HG03354 (cell line): ENCODE results near the gene CTXN1.
A peak's percentile ranks its signal among the peaks of the same experiment; 100 is the strongest.
"Not testable (repeated sequence)": the region's sequence is repeated elsewhere in the genome, so short reads cannot be mapped to it uniquely, and the experiment has no call there.

Experiments
- ATAC-seq: cut with Tn5 transposase; IDR thresholded peaks from one replicate; pipeline ENCODE4 v1.9.1; 2021; ENCODE audit warnings: mild to moderate bottlenecking; ENCODE audit not compliant: unreplicated experiment, poor library complexity, severe bottlenecking

CTXN1 gene

DNA sequence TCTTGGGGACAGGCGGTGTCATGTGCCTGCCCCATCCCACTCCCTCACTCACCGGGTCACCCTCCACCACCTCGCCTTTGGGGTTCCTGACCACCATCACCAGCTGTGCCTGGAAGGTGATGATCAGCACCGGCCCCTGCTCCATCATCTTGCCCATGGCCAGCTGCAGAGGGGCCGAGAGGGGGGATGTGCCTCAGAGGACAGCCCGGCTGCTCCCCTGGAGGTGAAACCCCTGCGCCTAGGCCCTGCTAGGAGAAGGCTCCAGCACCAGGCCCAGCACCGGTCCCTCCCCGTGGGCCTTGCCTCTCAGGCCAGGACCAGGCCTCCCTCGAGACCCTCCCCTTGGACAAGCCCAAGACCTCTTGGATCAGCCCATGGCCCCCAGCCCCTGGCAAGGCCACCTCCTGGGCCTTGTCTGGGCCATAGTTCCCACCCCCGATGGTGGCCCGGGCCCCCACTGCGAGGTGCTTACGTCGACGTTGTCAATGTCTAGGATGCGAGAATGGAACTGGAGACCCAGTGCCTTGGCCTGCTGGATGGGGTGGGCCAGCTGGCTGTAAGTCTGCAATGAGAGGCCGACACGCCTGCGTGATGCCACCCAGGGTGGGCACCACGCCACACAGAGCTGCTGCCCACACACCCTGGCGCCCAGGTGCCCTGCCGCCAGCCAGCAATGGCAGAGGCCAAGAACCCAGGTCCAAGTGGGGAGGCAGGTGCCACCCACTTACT is 1.8 kb upstream of the CTXN1 start:
- ATAC-seq: no peak

- no peak for ATAC-seq
Observed at GRCh38 chr19:7926727-7927604, 1.0 kb upstream of the CTXN1 start.

DNA sequence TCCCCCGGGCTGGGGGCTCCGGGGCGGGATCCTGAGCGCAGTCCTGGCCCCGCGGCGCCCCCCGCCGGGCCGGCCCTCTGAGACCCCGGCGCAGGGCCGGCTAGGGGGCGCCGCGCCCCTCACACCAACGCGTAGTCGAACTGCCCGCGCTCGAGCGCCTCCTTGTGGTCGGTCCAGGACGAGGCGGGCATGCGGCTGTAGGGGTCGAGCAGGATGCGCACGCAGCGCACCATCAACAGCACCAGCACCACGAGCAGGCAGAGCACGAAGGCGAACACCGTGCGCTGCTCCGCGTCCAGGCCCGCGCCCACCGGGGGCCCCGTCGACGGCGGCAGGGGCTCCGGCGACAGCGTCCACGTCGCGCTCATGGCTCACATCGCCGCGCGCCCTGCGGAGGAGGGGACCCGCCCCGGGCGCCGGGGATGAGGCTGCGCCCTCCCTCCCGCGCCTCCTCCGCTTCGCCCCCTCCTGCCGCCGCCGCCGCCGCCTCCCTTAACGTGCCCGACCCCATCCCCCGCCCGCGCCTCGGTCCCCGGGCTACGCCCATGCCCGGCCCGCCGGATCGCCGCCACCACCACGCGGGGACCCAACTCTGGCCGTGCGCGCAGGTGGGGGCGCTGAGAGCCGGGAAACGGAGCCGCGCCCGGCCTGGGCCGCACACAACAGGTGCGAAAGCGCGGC is 624 bp downstream of the CTXN1 start:
- ATAC-seq: peak; percentile 33

- ATAC-seq: no peak
Observed at GRCh38 chr19:7924651-7925170, 1.2 kb downstream of the CTXN1 start.

DNA sequence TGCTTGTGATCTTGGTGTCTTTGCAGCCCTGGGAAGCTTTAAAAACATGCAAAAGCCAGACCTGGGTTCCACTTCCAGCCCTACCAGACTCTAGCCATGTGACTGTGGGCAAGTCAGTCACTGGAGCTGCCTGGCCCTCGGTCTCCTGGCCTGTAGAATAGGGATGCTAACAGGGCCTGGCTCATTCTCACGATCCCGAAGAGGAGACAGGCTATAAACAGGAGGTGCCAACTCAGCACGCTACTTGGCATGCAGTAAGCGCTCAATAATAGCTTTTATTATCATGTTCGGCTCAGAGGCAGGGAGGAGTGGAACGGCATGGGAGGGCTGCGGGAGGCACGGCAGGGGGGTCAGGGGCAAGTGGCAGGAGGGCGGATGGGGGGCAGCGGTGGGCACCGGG is 1.7 kb downstream of the CTXN1 start:
- ATAC-seq: no peak

- ATAC-seq: no peak
Observed at GRCh38 chr19:7923295-7924191, 2.4 kb downstream of the CTXN1 start.

DNA sequence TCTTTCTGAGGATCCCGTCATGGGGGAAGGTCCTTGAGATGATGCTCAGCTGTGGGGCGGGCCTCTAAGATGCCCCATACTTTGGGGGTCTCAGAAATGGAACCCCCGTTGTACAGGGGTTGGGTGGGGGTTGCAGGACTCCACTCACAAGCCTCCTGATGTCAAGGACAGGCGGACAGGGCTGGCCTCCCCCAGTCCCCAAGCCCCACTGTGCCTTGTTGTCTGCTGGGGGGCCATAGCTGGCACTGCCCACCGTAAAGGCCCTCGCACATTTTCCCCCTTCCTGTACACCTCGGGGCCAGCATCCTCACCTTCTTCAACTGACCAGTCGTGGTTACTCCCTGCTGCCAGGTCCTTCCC is 3.1 kb downstream of the CTXN1 start:
- ATAC-seq: no peak

GRCh38 chr19:7921967-7922835 is 3.7 kb downstream of the CTXN1 start:
- ATAC-seq: no peak

- no peak for ATAC-seq
Observed at GRCh38 chr19:7921302-7921966, 4.5 kb downstream of the CTXN1 start.

DNA sequence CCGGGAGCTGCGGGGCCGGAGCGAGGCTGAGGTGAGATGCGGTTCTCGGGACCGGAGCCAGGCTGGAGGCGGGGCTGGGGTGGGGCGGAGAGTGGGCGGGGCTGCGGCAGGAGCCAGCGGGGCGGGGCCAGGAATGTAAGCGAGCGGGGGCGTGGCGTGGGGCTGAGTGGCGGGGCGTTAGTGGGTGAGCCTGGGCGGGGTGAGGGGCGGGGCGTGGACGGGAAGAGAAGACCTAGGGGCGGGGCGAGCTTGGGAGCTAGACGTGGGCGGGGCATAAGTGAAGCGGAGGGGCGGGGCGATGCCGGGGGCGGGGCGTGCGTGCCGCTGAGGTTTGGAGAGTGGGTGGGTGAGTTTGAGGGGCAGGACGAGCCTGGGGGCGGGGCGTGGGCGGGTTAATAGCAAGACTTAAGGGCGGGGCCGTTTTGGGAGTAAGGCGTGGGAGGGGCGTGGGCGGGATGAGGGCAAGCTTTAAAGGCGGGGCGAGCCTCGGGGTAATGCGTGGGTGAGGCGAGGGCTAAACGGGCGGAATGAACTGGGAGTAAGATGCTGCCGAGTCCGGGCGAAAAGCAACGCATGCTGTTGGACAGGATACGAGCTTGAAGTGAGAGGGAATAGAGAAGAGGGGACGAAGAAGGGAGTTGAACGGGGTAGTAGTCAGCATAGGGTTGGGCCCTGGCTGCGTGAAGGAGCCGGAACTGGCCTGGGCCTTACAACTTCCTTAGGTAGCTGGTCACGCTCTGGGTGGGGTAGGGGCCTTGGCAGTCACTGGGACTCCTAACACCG is 5.2 kb downstream of the CTXN1 start:
- ATAC-seq: peak; percentile 39

DNA sequence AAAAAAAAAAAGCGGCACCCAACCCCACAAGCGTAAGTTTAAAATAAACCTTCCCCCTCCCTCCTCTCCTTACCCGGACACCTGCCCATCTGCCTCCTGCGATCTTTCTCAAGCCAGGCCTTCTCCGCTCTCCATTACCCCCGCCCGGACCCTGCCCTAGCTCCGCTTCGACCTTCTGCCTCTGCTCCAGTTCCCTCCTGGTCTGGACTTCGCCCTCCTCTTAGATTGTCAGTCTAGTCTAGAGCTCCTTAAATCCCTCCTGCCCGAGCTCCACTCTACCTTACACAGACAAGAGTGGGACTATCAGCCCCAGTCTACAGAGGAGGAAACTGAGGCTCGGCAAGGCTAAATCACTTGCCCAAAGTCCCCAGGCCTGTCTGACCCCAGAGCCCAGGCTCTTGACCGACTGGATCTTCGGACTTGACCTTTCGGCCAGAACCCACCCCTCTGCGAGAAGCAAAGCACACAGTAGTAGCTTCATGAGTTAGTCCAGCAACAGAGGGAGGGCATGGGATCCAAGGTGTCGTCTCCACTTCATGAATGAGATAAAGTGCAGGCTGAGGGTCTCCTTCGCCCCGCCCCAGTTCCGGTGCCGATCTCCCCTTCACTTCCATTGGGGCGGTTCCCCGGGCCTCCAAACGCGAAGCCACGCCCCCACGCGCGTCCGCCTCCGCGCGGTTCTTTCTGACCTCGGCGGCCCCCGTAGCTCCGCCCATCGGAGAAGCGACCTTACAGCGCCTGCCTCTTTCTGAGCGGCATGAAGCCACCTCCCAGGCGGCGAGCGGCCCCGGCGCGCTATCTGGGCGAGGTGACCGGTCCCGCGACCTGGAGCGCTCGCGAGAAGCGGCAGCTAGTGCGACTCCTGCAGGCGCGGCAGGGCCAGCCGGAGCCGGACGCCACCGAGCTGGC is 6.1 kb downstream of the CTXN1 start, which contains the start of gene SNAPC2:
TSS of gene SNAPC2 (plus strand) at position 729 of the 909 bp plus-strand sequence. CDS start at position 758, 29 bp downstream.
- peak; percentile 68 for ATAC-seq

GRCh38 chr19:7918615-7919421 is 7.1 kb downstream of the CTXN1 start:
- ATAC-seq: no peak

DNA sequence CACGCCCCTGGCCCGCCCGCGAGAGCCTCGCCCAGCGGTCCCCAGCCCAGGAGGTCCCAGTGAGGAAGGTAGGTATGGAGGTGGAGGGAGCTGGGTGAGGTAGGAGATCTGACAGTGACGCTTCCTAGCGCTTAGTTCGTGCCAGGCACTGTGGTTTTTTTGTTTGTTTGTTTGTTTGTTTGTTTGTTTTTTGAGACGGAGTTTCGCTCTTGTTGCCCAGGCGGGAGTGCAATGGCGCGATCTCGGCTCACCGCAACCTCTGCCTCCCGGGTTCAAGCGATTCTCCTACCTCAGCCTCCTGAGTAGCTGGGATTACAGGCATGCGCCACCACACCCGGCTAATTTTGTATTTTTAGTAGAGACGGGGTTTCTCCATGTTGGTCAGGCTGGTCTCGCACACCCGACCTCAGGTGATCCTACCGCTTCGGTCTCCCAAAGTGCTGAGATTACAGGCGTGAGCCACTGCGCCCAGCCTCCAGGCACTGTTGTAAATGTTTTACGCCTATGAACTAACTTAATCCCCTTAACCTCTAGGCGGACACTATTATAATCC is 7.8 kb downstream of the CTXN1 start:
- not testable (repeated sequence) for ATAC-seq

DNA sequence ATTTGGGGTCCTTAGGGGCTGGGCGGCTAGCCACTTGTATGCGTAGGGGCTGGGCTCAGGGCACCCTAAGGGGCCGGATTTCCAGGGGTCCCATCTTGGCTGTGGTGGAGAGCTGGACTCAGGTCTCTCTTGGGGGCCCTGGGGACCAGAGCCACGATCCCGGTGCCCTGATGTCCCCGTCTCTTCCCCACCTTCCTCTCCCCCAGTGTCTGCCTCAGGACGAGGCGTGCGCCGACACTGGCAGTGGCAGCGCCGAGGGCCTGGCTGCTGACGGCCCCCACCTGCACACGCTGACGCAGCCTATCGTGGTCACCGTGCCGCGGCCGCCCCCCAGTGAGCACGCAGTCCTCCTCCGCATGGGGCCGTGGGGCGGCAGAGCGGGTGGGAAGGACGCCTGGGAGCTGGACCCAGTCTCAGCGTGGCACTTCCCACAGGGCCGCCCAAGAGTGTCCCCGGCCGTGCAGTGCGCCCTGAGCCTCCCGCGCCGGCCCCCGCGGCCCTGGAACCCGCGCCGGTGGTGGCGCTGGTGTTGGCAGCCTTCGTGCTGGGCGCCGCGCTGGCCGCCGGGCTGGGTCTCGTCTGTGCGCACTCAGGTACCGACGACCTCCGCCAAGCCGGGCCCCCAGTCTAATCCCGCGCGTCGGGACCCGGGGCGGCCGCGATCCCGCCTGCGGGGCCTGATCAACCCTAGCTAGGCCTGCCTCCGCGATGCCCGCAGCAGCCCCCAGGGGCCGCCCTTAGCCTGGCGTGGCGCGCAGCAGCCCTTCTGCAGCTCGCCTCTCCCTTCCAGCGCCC is 8.5 kb downstream of the CTXN1 start:
- no peak for ATAC-seq
